K562 treated with DMSO at 1 percent for 48 hours (cell line): ENCODE data around the gene DEPDC1. TPM values are rescaled to one million over a fixed set of nuclear protein-coding genes. Genes with fewer than 3 reads are reported as not detected.

Experiments
- total RNA-seq: library from RNA; unstranded; fragments of 300-600 nt; gene quantifications from 2 replicates; pipeline ENCODE4 v1.2.3, GENCODE V29; 2022; ENCODE audit warnings: low replicate concordance; ENCODE audit errors: extremely low read depth

The DEPDC1 gene, protein sequence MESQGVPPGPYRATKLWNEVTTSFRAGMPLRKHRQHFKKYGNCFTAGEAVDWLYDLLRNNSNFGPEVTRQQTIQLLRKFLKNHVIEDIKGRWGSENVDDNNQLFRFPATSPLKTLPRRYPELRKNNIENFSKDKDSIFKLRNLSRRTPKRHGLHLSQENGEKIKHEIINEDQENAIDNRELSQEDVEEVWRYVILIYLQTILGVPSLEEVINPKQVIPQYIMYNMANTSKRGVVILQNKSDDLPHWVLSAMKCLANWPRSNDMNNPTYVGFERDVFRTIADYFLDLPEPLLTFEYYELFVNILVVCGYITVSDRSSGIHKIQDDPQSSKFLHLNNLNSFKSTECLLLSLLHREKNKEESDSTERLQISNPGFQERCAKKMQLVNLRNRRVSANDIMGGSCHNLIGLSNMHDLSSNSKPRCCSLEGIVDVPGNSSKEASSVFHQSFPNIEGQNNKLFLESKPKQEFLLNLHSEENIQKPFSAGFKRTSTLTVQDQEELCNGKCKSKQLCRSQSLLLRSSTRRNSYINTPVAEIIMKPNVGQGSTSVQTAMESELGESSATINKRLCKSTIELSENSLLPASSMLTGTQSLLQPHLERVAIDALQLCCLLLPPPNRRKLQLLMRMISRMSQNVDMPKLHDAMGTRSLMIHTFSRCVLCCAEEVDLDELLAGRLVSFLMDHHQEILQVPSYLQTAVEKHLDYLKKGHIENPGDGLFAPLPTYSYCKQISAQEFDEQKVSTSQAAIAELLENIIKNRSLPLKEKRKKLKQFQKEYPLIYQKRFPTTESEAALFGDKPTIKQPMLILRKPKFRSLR
- total RNA-seq = not detected in 2 replicates

GRCh38 chr1:68496680-68497357 lies at the start of gene DEPDC1:
Gene DEPDC1 (minus strand): TSS chr1:68497082. CDS start chr1:68496999, 83 bp downstream.

GRCh38 chr1:68449901-68450300 lies 47.0 kb downstream of the DEPDC1 start, which contains the start of gene RPE65:
Gene RPE65 (minus strand): TSS chr1:68449954. CDS start chr1:68449905, 49 bp downstream.

Other genes starting within 250 kb of the DEPDC1 start
- gene RPE65, start 47.1 kb downstream of the DEPDC1 start, total RNA-seq = not detected in 2 replicates